Erythroblast (primary cell): Measurements from ENCODE around the gene KRTAP6-2.

Experiments used
- GATA1 ChIP-seq: IDR thresholded peaks from 2 replicates; pipeline ENCODE4 v1.6.1; 2011; ENCODE audit warnings: low read depth, mild to moderate bottlenecking, control low read depth, low read length, moderate library complexity
- POLR2A ChIP-seq: IDR thresholded peaks from 2 replicates; pipeline ENCODE4 v1.6.1; 2011; ENCODE audit warnings: mild to moderate bottlenecking, low read length

- TF ChIP-seq POLR2A = no peak
- no peak for TF ChIP-seq GATA1
Measured at GRCh38 chr21:30612132-30612531, 13.4 kb upstream of the KRTAP6-2 start.
